ENCODE measurements around the gene PTPRD. TPM values are rescaled to one million over a fixed set of nuclear protein-coding genes. Genes with fewer than 3 reads are reported as not detected.

The PTPRD gene
- total RNA-seq, 4 donors from 2014 or later = 0.78 to 11.7 (median 1.6) TPM

- Histone ChIP-seq H3K4me3 (no peak overlapping the region), H3K36me3 (no peaks in the 10 kb centered on the region), H3K9me3 (no peaks in the 10 kb centered on the region), H3K27ac (no peak overlapping the region), H3K4me1 (no peaks in the 10 kb centered on the region), H3K27me3 (no peaks in the 10 kb centered on the region)
- intact Hi-C loops (cut with DNase I; ENCODE audit: low total_unique reads) (no loop called here), in situ Hi-C loops (cut with MboI; ENCODE audit: low sequenced_read_pairs in 4 of 4) (no loop called here)
- TF ChIP-seq CTCF (IDR thresholded peaks at IDR 0.05 in 4 of 5, conservative IDR thresholded peaks at IDR 0.05 in 1 of 5) = no peak
- no peak for TF ChIP-seq POLR2A (IDR thresholded peaks at IDR 0.05)
- ATAC-seq (no peak), DNase-seq (no peak)
These were observed 2218.5 kb downstream of the PTPRD start for GRCh38 chr9:8394341-8394740.

- TF ChIP-seq POLR2A (IDR thresholded peaks at IDR 0.05) = no peak
- TF ChIP-seq CTCF (IDR thresholded peaks at IDR 0.05 in 4 of 5, conservative IDR thresholded peaks at IDR 0.05 in 1 of 5) = no peak
- Histone ChIP-seq H3K36me3 (no peaks in the 10 kb centered on the region), H3K4me1 (no peaks in the 10 kb centered on the region), H3K4me3 (no peak overlapping the region), H3K9me3 (no peaks in the 10 kb centered on the region), H3K27me3 (no peaks in the 10 kb centered on the region), H3K27ac (no peak overlapping the region)
- DNase-seq (no peak), ATAC-seq (no peak)
- in situ Hi-C loops (cut with MboI; ENCODE audit: low sequenced_read_pairs in 4 of 4) (no loop called here), intact Hi-C loops (cut with DNase I; ENCODE audit: low total_unique reads) (no loop called here)
These were observed 2219.9 kb downstream of the PTPRD start for GRCh38 chr9:8392866-8393265.

GRCh38 chr9:8391566-8391965 lies 2221.2 kb downstream of the PTPRD start:
- ATAC-seq (no peak), DNase-seq (no peak)
- in situ Hi-C loops (cut with MboI; ENCODE audit: low sequenced_read_pairs in 4 of 4) (no loop called here), intact Hi-C loops (cut with DNase I; ENCODE audit: low total_unique reads) (no loop called here)
- Histone ChIP-seq H3K4me3 (no peak overlapping the region), H3K4me1 (no peaks in the 10 kb centered on the region), H3K27me3 (no peaks in the 10 kb centered on the region), H3K9me3 (no peaks in the 10 kb centered on the region), H3K36me3 (no peaks in the 10 kb centered on the region), H3K27ac (no peak overlapping the region)
- TF ChIP-seq CTCF (IDR thresholded peaks at IDR 0.05 in 4 of 5, conservative IDR thresholded peaks at IDR 0.05 in 1 of 5) = no peak
- no peak for TF ChIP-seq POLR2A (IDR thresholded peaks at IDR 0.05)

GRCh38 chr9:8391132-8391531 lies 2221.7 kb downstream of the PTPRD start:
- ATAC-seq (no peak), DNase-seq (no peak)
- Histone ChIP-seq H3K27me3 (no peaks in the 10 kb centered on the region), H3K9me3 (no peaks in the 10 kb centered on the region), H3K27ac (no peak overlapping the region), H3K36me3 (no peaks in the 10 kb centered on the region), H3K4me3 (no peak overlapping the region), H3K4me1 (no peaks in the 10 kb centered on the region)
- TF ChIP-seq POLR2A (IDR thresholded peaks at IDR 0.05) (no peak), CTCF (IDR thresholded peaks at IDR 0.05 in 4 of 5, conservative IDR thresholded peaks at IDR 0.05 in 1 of 5) (no peak)
- in situ Hi-C loops (cut with MboI; ENCODE audit: low sequenced_read_pairs in 4 of 4) = no loop called here
- intact Hi-C loops (cut with DNase I; ENCODE audit: low total_unique reads) = no loop called here

- Histone ChIP-seq H3K27me3 (no peaks in the 10 kb centered on the region), H3K4me3 (no peak overlapping the region), H3K27ac (no peak overlapping the region), H3K4me1 (no peaks in the 10 kb centered on the region), H3K9me3 (no peaks in the 10 kb centered on the region), H3K36me3 (no peaks in the 10 kb centered on the region)
- ATAC-seq (no peak), DNase-seq (no peak)
- no peak for TF ChIP-seq POLR2A (IDR thresholded peaks at IDR 0.05)
- intact Hi-C loops (cut with DNase I; ENCODE audit: low total_unique reads) = no loop called here
- in situ Hi-C loops (cut with MboI; ENCODE audit: low sequenced_read_pairs in 4 of 4) = no loop called here
These were observed 2222.2 kb downstream of the PTPRD start for GRCh38 chr9:8390571-8390970.
